Stimulated activated effector memory CD8-positive, alpha-beta T cell treated with anti-CD3 and anti-CD28 coated beads, Interleukin-12 subunit alpha, Interleukin-12 subunit beta, amount 100 ng/mL, for 72 hours (primary cell): ENCODE data around the gene UGT1A6.

Experiments
- ATAC-seq: fragments of 150-1000 bp; cut with Tn5 transposase; 2 replicates; pipeline ENCODE4 v1.10.0; 2021
- DNase-seq, 2 donors: peaks; one replicate each; pipeline ENCODE4 v3.0.0; 2021 to 2022; ENCODE audit warnings: low spot score in 2 of 2
- H3K27ac Mint-ChIP-seq: one replicate; pipeline ENCODE4 v1.8.0; 2022; ENCODE audit warnings: mild to moderate bottlenecking, mixed read lengths
- H3K36me3 Mint-ChIP-seq: one replicate; pipeline ENCODE4 v1.8.0; 2022; ENCODE audit warnings: mild to moderate bottlenecking, mixed read lengths
- H3K4me1 Mint-ChIP-seq: one replicate; pipeline ENCODE4 v1.8.0; 2022; ENCODE audit warnings: mixed read lengths
- H3K4me3 Mint-ChIP-seq: one replicate; pipeline ENCODE4 v1.8.0; 2022; ENCODE audit warnings: mild to moderate bottlenecking, mixed read lengths
- H3K9me3 Mint-ChIP-seq: one replicate; pipeline ENCODE4 v1.8.0; 2022; ENCODE audit warnings: mixed read lengths

UGT1A6 gene

GRCh38 chr2:233807966-233808935 lies 115.6 kb downstream of the UGT1A6 start:
- H3K9me3 Mint-ChIP-seq = no peaks in the 10 kb centered on the region
- no peak for ATAC-seq
- H3K4me3 Mint-ChIP-seq = no peak overlapping the region
- no peak for DNase-seq
- H3K27ac Mint-ChIP-seq = no peak overlapping the region
- no peaks in the 10 kb centered on the region for H3K4me1 Mint-ChIP-seq
- no peaks in the 10 kb centered on the region for H3K36me3 Mint-ChIP-seq

DNA sequence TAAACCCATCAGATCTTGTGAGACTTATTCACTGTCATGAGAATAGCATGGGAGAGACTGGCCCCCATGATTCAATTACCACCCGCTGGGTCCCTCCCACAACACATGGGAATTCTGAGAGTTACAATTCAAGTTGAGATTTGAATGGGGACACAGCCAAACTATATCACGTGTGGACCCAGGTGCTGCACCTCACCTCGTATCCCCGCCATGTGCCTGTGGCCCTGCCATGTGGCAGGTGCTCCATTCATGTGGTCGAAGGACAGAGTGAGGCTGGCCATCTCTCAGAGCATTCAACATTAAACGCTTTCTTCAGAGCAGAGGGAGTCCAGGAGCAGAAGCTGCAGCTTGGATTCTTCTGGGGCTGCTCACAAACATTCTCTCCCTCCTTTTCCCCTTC lies 117.7 kb downstream of the UGT1A6 start:
- Mint-ChIP-seq H3K36me3 (no peaks in the 10 kb centered on the region), H3K9me3 (no peaks in the 10 kb centered on the region), H3K4me3 (no peak overlapping the region), H3K4me1 (no peaks in the 10 kb centered on the region), H3K27ac (no peak overlapping the region)
- DNase-seq = no peak
- no peak for ATAC-seq

GRCh38 chr2:233811087-233811486 lies 118.4 kb downstream of the UGT1A6 start:
- DNase-seq (no peak), ATAC-seq (no peak)
- no peaks in the 10 kb centered on the region for H3K4me1 Mint-ChIP-seq
- no peaks in the 10 kb centered on the region for H3K36me3 Mint-ChIP-seq
- no peak overlapping the region for H3K27ac Mint-ChIP-seq
- no peaks in the 10 kb centered on the region for H3K9me3 Mint-ChIP-seq
- no peak overlapping the region for H3K4me3 Mint-ChIP-seq

- DNase-seq (no peak), ATAC-seq (no peak)
- Mint-ChIP-seq H3K36me3 (no peaks in the 10 kb centered on the region), H3K4me1 (no peaks in the 10 kb centered on the region), H3K27ac (no peak overlapping the region), H3K9me3 (no peaks in the 10 kb centered on the region), H3K4me3 (no peak overlapping the region)
Observed at GRCh38 chr2:233811732-233812131, 119.0 kb downstream of the UGT1A6 start.

GRCh38 chr2:233813236-233814055 lies 120.8 kb downstream of the UGT1A6 start:
- DNase-seq (no peak), ATAC-seq (no peak)
- H3K4me3 Mint-ChIP-seq = no peak overlapping the region
- H3K27ac Mint-ChIP-seq = no peak overlapping the region
- peaks cover 4% of the 10 kb centered on the region for H3K4me1 Mint-ChIP-seq
- no peaks in the 10 kb centered on the region for H3K36me3 Mint-ChIP-seq
- no peaks in the 10 kb centered on the region for H3K9me3 Mint-ChIP-seq

- H3K36me3 Mint-ChIP-seq = no peaks in the 10 kb centered on the region
- ATAC-seq = no peak
- no peak overlapping the region for H3K27ac Mint-ChIP-seq
- DNase-seq = no peak
- H3K4me1 Mint-ChIP-seq = peaks cover 4% of the 10 kb centered on the region
- H3K9me3 Mint-ChIP-seq = no peaks in the 10 kb centered on the region
- H3K4me3 Mint-ChIP-seq = no peak overlapping the region
Observed at GRCh38 chr2:233814056-233814835, 121.6 kb downstream of the UGT1A6 start.

GRCh38 chr2:233815861-233816260 lies 123.2 kb downstream of the UGT1A6 start:
- Mint-ChIP-seq H3K4me1 (peaks cover 4% of the 10 kb centered on the region), H3K4me3 (no peak overlapping the region), H3K9me3 (no peaks in the 10 kb centered on the region), H3K36me3 (no peaks in the 10 kb centered on the region), H3K27ac (no peak overlapping the region)
- ATAC-seq (no peak), DNase-seq (no peak)

DNA sequence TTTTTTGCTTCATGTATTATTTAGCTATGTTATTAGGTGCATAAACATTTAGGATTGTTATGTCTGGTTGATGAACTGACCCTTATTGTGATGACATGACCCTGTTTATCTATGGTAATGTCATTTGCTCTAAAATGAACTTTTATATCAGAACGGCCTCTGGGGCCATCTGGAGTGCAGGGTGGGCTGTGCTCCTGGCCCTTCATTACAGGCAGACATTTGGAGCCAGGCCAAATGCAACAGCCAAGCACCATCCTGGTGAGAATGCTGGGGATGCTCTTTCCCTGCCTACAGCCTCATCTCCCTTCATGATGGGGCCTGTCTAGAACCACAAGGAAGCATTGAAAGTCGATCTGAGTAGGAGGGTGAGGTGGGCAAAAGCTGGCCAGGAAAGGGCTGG lies 123.6 kb downstream of the UGT1A6 start:
- Mint-ChIP-seq H3K4me1 (peaks cover 4% of the 10 kb centered on the region), H3K4me3 (no peak overlapping the region), H3K36me3 (no peaks in the 10 kb centered on the region), H3K9me3 (no peaks in the 10 kb centered on the region), H3K27ac (no peak overlapping the region)
- DNase-seq (no peak), ATAC-seq (no peak)

GRCh38 chr2:233816771-233817170 lies 124.1 kb downstream of the UGT1A6 start:
- Mint-ChIP-seq H3K4me1 (peaks cover 4% of the 10 kb centered on the region), H3K36me3 (no peaks in the 10 kb centered on the region), H3K4me3 (no peak overlapping the region), H3K27ac (no peak overlapping the region), H3K9me3 (no peaks in the 10 kb centered on the region)
- ATAC-seq = no peak
- no peak for DNase-seq

DNA sequence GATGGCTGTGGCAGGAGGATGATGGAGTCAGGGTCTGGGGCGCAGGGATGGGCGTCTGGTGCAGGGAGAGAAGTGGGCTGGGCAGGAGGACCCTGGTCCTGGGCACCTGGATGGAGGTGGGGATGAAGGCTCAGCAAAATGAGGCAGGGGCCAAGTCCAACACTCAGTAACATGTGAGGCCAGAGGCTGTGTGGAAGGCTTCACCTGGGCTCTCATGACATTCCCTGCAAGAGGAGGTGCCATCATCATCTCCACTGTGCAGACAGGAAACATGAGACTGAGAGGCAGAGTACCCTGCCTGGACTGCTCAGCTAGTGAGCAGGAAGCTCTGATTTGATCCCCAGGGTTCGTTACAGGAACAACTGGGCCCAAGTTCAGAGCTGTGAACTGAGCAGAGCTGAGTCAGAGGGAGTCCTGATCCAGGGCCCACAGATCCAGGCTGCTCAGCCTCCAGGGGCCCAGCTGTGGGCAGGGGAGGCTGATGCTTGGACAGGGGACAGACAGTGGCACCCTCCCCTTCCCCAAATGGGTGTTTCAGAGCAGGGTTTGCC lies 124.7 kb downstream of the UGT1A6 start:
- Mint-ChIP-seq H3K4me3 (no peak overlapping the region), H3K27ac (no peak overlapping the region), H3K36me3 (no peaks in the 10 kb centered on the region), H3K4me1 (peaks cover 4% of the 10 kb centered on the region), H3K9me3 (no peaks in the 10 kb centered on the region)
- DNase-seq (no peak), ATAC-seq (no peak)

DNA sequence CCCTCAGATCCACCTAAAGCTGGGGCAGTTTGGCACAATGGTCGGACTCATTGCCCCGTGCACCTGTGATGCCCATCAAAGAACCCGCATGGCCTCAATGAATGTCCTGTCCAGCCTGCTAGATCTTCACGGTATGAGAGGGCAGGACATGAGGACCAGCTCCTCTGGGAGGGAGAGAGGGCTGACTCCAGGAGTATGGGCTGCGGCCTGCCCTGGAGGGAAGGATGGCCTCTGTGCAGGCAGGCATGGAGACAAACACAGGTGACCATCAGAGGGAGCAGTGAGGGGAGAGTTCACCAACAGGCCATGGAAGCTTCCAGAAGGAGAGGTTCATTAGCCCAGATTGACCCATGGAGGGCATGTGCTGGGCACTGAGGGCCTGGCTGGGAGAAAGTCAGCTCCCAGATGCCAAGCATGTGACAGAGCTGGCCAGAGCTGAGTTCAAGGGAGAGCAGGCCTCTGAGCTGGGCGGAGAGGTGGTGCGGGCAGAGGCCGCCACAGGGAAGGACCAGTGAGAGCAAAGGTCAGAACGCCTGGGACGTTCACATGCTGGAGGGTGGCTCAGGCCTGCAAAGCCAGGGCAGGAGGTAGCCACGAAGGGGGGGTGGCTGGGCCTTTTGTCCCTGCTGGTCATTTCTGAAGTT lies 125.4 kb downstream of the UGT1A6 start:
- ATAC-seq = no peak
- Mint-ChIP-seq H3K27ac (no peak overlapping the region), H3K36me3 (no peaks in the 10 kb centered on the region), H3K9me3 (no peaks in the 10 kb centered on the region), H3K4me3 (no peak overlapping the region), H3K4me1 (peaks cover 4% of the 10 kb centered on the region)
- no peak for DNase-seq

GRCh38 chr2:233818639-233819621 lies 126.2 kb downstream of the UGT1A6 start:
- no peak overlapping the region for H3K27ac Mint-ChIP-seq
- H3K4me1 Mint-ChIP-seq = peaks cover 4% of the 10 kb centered on the region
- no peaks in the 10 kb centered on the region for H3K9me3 Mint-ChIP-seq
- DNase-seq = no peak
- no peak for ATAC-seq
- H3K36me3 Mint-ChIP-seq = no peaks in the 10 kb centered on the region
- no peak overlapping the region for H3K4me3 Mint-ChIP-seq

DNA sequence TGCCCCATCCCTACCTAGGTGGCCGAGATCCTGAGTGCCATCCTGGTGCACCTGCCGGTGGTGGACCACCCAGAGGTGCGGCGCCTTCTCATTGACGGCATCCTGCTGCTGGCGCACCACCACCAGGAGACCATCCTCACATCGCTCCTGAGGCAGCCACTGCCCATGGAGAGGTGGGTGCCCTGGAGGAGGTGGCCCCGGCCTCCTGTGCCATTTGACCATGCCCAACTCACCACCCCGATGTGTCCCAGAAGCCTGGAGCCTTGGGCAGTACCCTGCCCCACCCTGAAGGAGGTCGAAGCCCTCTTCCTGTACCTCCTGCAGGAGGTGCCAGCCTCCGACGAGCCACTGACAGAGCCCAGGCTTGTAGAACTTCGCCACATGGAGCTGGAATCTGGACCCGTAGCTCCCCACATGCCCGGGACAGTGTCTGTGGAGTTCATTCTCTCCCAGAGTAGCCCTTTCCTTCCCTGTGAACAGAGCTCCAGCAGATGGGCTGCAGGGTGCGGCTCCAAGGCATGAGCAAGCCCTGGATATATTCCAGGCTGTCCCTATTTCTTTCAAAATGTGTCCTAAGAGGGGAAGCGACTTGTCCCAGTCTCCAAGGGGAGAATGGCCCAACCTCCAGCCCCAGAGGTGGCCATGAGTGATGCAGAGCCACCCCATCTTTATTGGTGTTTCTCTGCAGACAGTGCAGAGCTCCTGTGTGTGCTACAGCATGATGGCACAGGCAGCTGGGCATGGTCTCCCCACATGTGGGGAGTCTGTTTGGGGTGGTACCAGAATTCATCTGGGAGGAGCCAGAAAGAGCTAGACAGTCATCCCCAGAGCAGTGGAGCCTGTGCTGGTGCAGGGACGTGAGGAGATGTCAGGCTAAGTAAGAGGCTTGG lies 127.4 kb downstream of the UGT1A6 start:
- Mint-ChIP-seq H3K4me3 (no peak overlapping the region), H3K27ac (no peak overlapping the region), H3K9me3 (no peaks in the 10 kb centered on the region), H3K4me1 (peaks cover 4% of the 10 kb centered on the region), H3K36me3 (no peaks in the 10 kb centered on the region)
- ATAC-seq (peak; percentile 17), DNase-seq (no peak)
